H1 (cell line): ENCODE data around the gene LSM7. TPM values are rescaled to one million over a fixed set of nuclear protein-coding genes. Genes with fewer than 3 reads are reported as not detected.

Experiments used
- JUN ChIP-seq: IDR thresholded peaks from 2 replicates; pipeline ENCODE4 v1.6.1; 2011; ENCODE audit warnings: low read depth, mild to moderate bottlenecking, improper control_type of control experiment, low read length
- JUND ChIP-seq: IDR thresholded peaks from 2 replicates; pipeline ENCODE4 v1.6.1; 2011; ENCODE audit warnings: mild to moderate bottlenecking, improper control_type of control experiment, low read length
- POLR2AphosphoS5 ChIP-seq: IDR thresholded peaks from 2 replicates; pipeline ENCODE4 v1.6.1; 2011; ENCODE audit warnings: low read depth, low read length
- RFX5 ChIP-seq: IDR thresholded peaks from 2 replicates; pipeline ENCODE4 v1.6.1; 2011; ENCODE audit warnings: low read depth, low read length, improper control_type of control experiment, borderline replicate concordance
- polyA plus RNA-seq, 7 experiments: library from polyadenylated mRNA; depleted of rRNA in 3 of 7; stranded (reverse) in 5 of 7; unstranded in 2 of 7; fragments of >200 nt in 5 of 7; fragments of 200-250 nt in 2 of 7; gene quantifications; 1 replicate in 5 of 7; 2 replicates in 1 of 7; 4 replicates in 1 of 7; pipeline versions ENCODE4 v1.2.1 to v1.2.3, GENCODE V29; 2011 to 2013; ENCODE audit warnings: missing spikeins in 2 of 7, mixed read lengths in 2 of 7
- total RNA-seq: library from RNA; stranded (reverse); fragmentation: NEBNext Ultra II Directional; extraction: Animal tissue kit (Norgen Biotek cat#: 25700); gene quantifications from 2 replicates; pipeline ENCODE4 v1.2.1, GENCODE V29; 2021

LSM7 gene
- total and polyA plus RNA-seq, 2 of the 8 experiments (the other 6 are each of a cell fraction or from before 2014, with no cell fraction given), result 228 to 1,335 TPM

DNA sequence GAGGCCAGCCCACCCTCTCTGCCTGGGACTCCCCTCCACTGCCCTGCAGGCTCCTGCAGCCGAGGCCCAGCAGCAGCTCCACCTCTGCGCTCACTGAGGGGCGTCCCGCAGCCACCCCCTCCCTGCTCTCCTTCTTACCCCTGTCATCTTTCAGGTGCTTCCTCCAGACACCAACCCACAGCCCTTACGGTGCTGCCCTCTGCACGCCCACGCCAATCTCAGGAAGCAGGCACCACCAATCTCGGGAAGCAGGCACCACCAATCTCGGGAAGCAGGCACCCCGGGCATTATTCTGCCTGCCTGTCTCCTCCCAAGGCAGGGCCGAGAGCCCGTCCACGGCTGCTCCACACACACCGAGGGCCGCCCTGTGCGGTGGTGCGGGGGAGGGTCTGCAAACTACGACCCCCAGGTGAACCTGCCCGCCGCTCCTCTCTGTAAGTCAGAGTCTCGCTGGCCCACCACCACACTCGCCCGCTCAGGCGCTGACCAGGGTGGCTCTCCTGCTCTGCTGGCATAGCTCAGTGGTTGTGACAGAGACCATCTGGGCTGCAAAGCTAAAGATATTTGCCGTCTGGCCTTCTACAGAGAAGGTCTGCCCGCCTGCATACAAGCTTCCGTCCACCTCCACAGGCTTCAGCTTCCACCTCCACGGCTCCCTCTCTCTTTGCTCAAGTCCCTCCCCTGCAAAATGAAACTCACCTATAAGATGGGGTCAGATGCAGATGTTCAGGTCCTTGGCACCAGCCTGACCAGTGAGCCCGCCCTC lies 2.9 kb downstream of the LSM7 start (continued):
- no peak for TF ChIP-seq JUND
- TF ChIP-seq JUN, result no peak
- TF ChIP-seq POLR2AphosphoS5, result no peak
- TF ChIP-seq RFX5, result no peak
- TF ChIP-seq, all 59 proteins: peak for 0
